ENCODE results near the gene PLPP3.

- TF ChIP-seq CTCF (tag by site-specific recombination; IDR thresholded peaks at IDR 0.05) = no peak
- no peak for TF ChIP-seq MEIS1 (CRISPR knock-in tag; IDR thresholded peaks at IDR 0.05; ENCODE audit: borderline replicate concordance)
- TF ChIP-seq YY1 (tag by site-specific recombination; IDR thresholded peaks at IDR 0.05) = no peak
- no peak for TF ChIP-seq ZNF18 (tag by site-specific recombination; IDR thresholded peaks at IDR 0.05)
- TF ChIP-seq ZBTB49 (tag by site-specific recombination; IDR thresholded peaks at IDR 0.05; ENCODE audit: low read depth) = no peak
- TF ChIP-seq AEBP2 (tag by site-specific recombination; IDR thresholded peaks at IDR 0.05; ENCODE audit: borderline replicate concordance) = no peak
- TF ChIP-seq ZBTB1 (tag by site-specific recombination; IDR thresholded peaks at IDR 0.05) = no peak
- no peak for TF ChIP-seq ZFP69B (tag by site-specific recombination; IDR thresholded peaks at IDR 0.05)
Measured at GRCh38 chr1:56446531-56447098, 132.7 kb downstream of the PLPP3 start.

Measured in HEK293 (cell line).